Naive thymus-derived CD4-positive, alpha-beta T cell (primary cell): ENCODE data around the gene LYRM9. TPM values are rescaled to one million over a fixed set of nuclear protein-coding genes. Genes with fewer than 3 reads are reported as not detected.

Experiments used
- ATAC-seq: fragments of 150-1000 bp; cut with Tn5 transposase; 2 replicates; pipeline ENCODE4 v1.10.0; 2021; ENCODE audit warnings: mild to moderate bottlenecking, moderate library complexity
- CTCF ChIA-PET: fragments of 350-600 bp; sonication (Branson Sonifier 250); formaldehyde crosslinking; loops from one replicate; lab custom pipeline; 2021; ENCODE audit warnings: antibody characterized with exemption; lab: Charles Lee
- POLR2A ChIA-PET: fragments of 350-600 bp; sonication (Branson Sonifier 250); formaldehyde crosslinking; loops from one replicate; lab custom pipeline; 2021; ENCODE audit warnings: antibody characterized with exemption, inconsistent platforms; lab: Charles Lee
- DNase-seq, 9 donors: peaks; one replicate each; pipeline versions ENCODE4 v3.0.0 to v3.0.0-alpha.2; 2020 to 2022; ENCODE audit warnings: mixed read lengths in 1 of 9
- H3K27ac ChIP-seq: one replicate; pipeline ENCODE4 v1.7.0; 2013; ENCODE audit warnings: mild to moderate bottlenecking, low read depth, low read length, moderate library complexity
- H3K27me3 ChIP-seq, 2 donors: one replicate each; pipeline ENCODE4 v1.7.0; 2013; ENCODE audit warnings: low read length in 2 of 2, mild to moderate bottlenecking in 2 of 2, moderate library complexity in 2 of 2; ENCODE audit not compliant: control insufficient read depth in 2 of 2, insufficient read depth in 2 of 2
- H3K36me3 ChIP-seq, 3 experiments: 1 replicate in 2 of 3; 2 replicates in 1 of 3; pipeline ENCODE4 v1.7.0; 2013; ENCODE audit warnings: low read length in 3 of 3, mild to moderate bottlenecking in 3 of 3, moderate library complexity in 1 of 3; ENCODE audit not compliant: insufficient read depth in 3 of 3, control insufficient read depth in 2 of 3
- H3K4me1 ChIP-seq, 2 donors: one replicate each; pipeline ENCODE4 v1.7.0; 2013; ENCODE audit warnings: low read length in 2 of 2, mild to moderate bottlenecking in 2 of 2, moderate library complexity in 1 of 2; ENCODE audit not compliant: control insufficient read depth in 2 of 2, insufficient read depth in 2 of 2
- H3K4me3 ChIP-seq: 2 replicates; pipeline ENCODE4 v1.7.0; 2013; ENCODE audit warnings: mild to moderate bottlenecking, low read length
- H3K9me3 ChIP-seq, 3 experiments: 1 replicate in 2 of 3; 2 replicates in 1 of 3; pipeline ENCODE4 v1.7.0; 2013; ENCODE audit warnings: low read length in 3 of 3; ENCODE audit not compliant: control insufficient read depth in 2 of 3
- H3K27ac Mint-ChIP-seq, 9 donors: one replicate each; pipeline ENCODE4 v1.8.0; 2020 to 2022; ENCODE audit warnings: mixed read lengths in 9 of 9, mild to moderate bottlenecking in 8 of 9, moderate library complexity in 5 of 9, inconsistent platforms in 2 of 9
- H3K27me3 Mint-ChIP-seq, 5 donors: one replicate each; pipeline ENCODE4 v1.8.0; 2021 to 2022; ENCODE audit warnings: mixed read lengths in 5 of 5, mild to moderate bottlenecking in 1 of 5
- H3K36me3 Mint-ChIP-seq, 5 donors: one replicate each; pipeline ENCODE4 v1.8.0; 2020 to 2022; ENCODE audit warnings: mixed read lengths in 5 of 5, mild to moderate bottlenecking in 3 of 5, inconsistent platforms in 1 of 5
- H3K4me1 Mint-ChIP-seq, 7 donors: one replicate each; pipeline ENCODE4 v1.8.0; 2020 to 2022; ENCODE audit warnings: mixed read lengths in 7 of 7, mild to moderate bottlenecking in 3 of 7, inconsistent platforms in 1 of 7
- H3K4me3 Mint-ChIP-seq, 10 donors: one replicate each; pipeline ENCODE4 v1.8.0; 2020 to 2022; ENCODE audit warnings: mild to moderate bottlenecking in 10 of 10, mixed read lengths in 10 of 10, moderate library complexity in 6 of 10, inconsistent platforms in 2 of 10
- H3K9me3 Mint-ChIP-seq, 11 donors: one replicate each; pipeline ENCODE4 v1.8.0; 2020 to 2022; ENCODE audit warnings: mixed read lengths in 11 of 11, mild to moderate bottlenecking in 4 of 11, inconsistent platforms in 1 of 11, moderate library complexity in 1 of 11
- intact Hi-C, 2 donors: fragments of 100-400 bp; cut with micrococcal nuclease; formaldehyde crosslinking; loops; one replicate each; pipeline ENCODE4 v1.15.1; 2023
- polyA plus RNA-seq, 2 donors: library from polyadenylated mRNA; unstranded; fragments of 300-500 nt; fragmentation: Illumina TruSeq; gene quantifications; one replicate each; pipeline ENCODE4 v1.2.3, GENCODE V29; 2021
- total RNA-seq, 6 experiments: library from RNA in 5 of 6; stranded (reverse) in 5 of 6; gene quantifications; 1 replicate in 5 of 6; 2 replicates in 1 of 6; pipeline ENCODE4 v1.2.3 and lab custom pipeline; 2021 to 2026

LYRM9 gene
- 10 to 100 TPM in 4 of 5 experiments, 1 to 10 TPM in 1; 4.2 to 24.5 (median 14.0) TPM for total RNA-seq
- 10 to 100 TPM; 18.3 to 33.0 TPM for polyA plus RNA-seq
- 10.2 reads per million, percentile 36 among the genes with 10 or more reads in this experiment for total RNA-seq (lab: John Stamatoyannopoulos, UW)

DNA sequence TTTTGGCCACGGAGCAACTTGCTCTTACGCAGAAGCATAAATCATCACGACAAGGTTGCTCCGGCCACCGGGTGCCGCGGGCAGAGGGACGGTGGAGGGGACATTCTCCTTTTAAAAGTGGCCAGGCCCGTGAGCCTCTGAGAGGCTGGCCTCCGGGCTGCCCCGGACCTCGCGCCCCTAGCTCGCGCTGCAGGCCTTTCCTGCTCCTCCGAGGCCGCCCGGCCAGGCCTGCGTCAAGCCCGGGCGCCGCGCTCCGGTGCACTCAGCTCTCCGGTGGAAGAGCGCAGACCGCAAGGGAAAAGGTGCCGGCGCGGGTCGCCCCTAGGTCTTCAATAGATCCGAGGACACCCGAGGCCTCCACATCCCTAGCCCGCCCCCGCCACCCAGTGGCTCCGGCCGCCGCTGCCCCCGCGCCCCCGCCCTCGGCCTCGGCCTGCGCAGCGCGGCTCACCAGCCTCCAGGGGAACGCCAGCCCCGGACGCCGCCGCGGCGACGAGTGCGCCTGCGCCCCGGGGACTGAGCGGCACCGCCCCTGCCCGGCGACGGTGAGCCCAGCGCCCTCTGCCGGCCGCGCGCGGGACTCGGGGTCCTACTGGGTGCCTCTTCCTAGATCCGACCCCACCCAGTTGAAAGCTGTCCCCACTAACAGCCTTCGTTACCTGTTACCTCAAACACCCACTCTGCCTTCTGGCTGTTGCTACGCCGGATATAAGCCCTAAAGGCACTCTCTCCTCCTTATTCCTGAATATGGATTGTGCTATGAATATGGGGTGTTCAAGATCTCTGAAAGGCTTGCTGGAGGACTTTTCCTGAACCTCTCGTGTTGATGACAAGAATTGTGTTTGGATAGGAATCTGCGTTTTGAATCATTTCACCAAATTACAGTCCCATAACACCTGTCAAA, at the start of gene LYRM9:
TSS of gene LYRM9 (minus strand) at position 500 of the 904 bp plus-strand sequence. CDS start 10,671 bp downstream, outside the sequence.
- peaks cover 0 to 3% (median 0%) of the 10 kb centered on the region in 5 donors for H3K36me3 Mint-ChIP-seq
- Histone ChIP-seq H3K4me3 (peak within 1 kb of the TSS; percentile 80), H3K27ac (peak within 1 kb of the TSS; percentile 73), H3K9me3 (no peaks in the 10 kb centered on the region), H3K27me3 (no peaks in the 10 kb centered on the region), H3K4me1 (peaks cover 0 to 13% of the 10 kb centered on the region in 2 donors), H3K36me3 (no peaks in the 10 kb centered on the region)
- ChIA-PET CTCF (interaction anchor here (0.5 to 5.6 kb wide), 7 partner anchors 9 to 330 kb away, joined by 3 to 119 read pairs (median 4); no protein-coding TSS in a partner anchor), POLR2A (interaction anchor here (0.8 to 4.6 kb wide), 10 partner anchors 8 to 92 kb away, joined by 3 to 88 read pairs (median 4); no protein-coding TSS in a partner anchor)
- intact Hi-C loops = loop anchor here (1.0 to 10.0 kb wide), 10 partner anchors 14 to 752 kb away; partner anchors contain the start of genes WSB1 (in 2 of the 2), BLTP2 (in 1 of the 2), KSR1 (in 1 of the 2) and TMEM97 (in 1 of the 2)
- H3K9me3 Mint-ChIP-seq = no peaks in the 10 kb centered on the region
- peak within 1 kb of the TSS; percentile 69 to 89 (median 84) for H3K27ac Mint-ChIP-seq
- peak; percentile 87 to 99 (median 93) for DNase-seq
- peak; percentile 100 for ATAC-seq
- H3K4me3 Mint-ChIP-seq = peak within 1 kb of the TSS; percentile 76 to 95 (median 88)
- peaks cover 15 to 45% (median 19%) of the 10 kb centered on the region in 5 donors for H3K27me3 Mint-ChIP-seq
- H3K4me1 Mint-ChIP-seq = peaks cover 15 to 29% (median 26%) of the 10 kb centered on the region in 7 donors

DNA sequence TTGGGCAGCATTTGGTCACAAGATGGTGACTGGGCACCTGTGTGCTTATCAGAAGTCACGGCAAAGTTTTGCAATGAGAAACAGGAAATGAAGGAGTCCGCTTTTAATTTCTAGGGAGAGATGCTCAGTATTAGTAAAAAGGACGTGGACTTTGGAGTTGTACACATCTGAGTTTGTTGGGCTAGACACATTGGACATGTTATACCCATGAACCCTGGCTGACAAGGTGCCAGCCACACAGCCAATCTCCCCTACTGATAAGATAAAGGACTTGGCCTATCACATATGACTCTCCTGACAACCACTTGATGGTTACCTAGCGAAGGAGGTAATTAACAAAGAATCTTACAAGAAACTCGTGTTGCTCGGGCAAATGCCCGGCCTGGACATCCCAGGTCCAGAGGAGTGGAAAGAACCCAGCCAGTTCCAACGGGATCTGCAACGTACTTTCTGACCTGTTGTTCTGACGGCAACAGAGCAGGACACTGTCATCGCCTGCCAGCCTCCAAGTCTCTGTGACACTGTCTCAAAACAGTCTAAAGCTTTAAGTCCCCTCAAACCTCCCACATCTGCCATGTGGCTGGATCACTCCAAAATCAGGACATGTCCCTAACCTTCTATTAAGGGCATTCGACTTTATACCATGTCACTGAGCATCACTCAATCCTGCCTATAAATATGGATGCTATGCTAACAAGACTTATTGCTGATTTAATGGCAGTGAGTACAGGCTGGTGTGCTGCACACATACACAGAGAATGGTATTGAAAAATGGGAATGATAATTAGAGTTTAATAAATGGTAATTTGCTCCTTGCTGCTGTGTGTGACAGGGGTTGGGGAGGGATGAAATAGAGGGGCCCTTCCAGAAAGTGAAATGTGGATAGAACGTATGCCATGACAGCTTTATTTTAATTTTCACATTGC, 47.6 kb upstream of the LYRM9 start:
- Histone ChIP-seq H3K27me3 (no peaks in the 10 kb centered on the region), H3K36me3 (no peaks in the 10 kb centered on the region), H3K4me1 (no peaks in the 10 kb centered on the region), H3K27ac (no peak overlapping the region), H3K4me3 (no peak overlapping the region), H3K9me3 (no peaks in the 10 kb centered on the region)
- Mint-ChIP-seq H3K27ac (no peak overlapping the region), H3K4me1 (no peaks in the 10 kb centered on the region), H3K36me3 (no peaks in the 10 kb centered on the region), H3K4me3 (no peak overlapping the region), H3K9me3 (no peaks in the 10 kb centered on the region), H3K27me3 (peaks cover 1 to 23% (median 9%) of the 10 kb centered on the region in 5 donors)
- ChIA-PET CTCF (no interaction called here), POLR2A (no interaction called here)
- ATAC-seq (no peak), DNase-seq (no peak)
- intact Hi-C loops = no loop called here

DNA sequence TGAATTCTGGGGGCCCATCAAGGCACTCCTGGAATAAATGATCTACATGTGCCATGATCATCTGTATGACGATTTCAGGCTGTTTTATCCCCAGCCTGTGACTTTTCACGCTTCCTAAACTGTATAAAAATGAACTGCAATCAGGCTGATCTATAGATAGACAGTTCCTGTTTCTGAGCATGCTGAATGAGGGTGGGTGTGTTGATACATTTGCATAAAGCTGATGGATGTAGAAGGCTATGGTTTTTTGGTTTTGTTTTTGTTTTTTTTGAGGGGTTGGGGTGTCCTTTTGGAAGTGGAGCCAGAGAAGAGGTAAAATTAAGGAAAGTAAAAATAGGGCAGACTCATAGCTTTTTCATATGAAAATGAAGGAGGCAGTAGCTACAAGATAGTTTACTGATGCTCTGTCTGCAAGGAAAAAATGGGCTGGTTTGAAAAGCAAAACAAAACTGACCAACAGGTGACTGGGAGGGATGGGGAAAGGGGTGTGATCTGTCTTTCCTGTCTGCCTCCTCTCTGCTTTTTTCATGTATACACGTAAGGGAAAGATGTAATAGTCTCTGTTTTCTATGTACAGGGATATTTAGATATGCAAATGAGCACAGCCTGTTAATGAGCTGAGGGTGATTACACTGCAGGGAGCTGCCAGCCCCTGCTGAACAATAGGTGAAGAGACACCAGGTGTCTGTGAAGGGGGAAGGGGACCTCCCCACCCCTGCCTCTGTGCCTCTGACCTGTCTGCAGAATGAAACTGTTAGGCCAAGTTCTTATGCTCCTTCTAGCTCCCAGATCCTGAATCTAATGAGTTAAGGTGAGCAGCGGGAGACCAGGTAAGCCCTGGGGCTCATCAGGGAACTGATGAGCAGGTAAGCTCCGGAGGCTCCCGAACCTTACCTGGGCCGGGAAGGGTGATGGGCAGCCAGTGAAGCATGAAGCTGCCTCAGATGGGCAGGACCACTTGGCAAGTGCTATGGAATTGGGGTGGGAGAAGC, 46.6 kb upstream of the LYRM9 start:
- H3K4me3 Mint-ChIP-seq = no peak overlapping the region
- intact Hi-C loops = no loop called here
- DNase-seq = no peak
- Histone ChIP-seq H3K4me1 (no peaks in the 10 kb centered on the region), H3K36me3 (no peaks in the 10 kb centered on the region), H3K27ac (no peak overlapping the region), H3K4me3 (no peak overlapping the region), H3K27me3 (no peaks in the 10 kb centered on the region), H3K9me3 (no peaks in the 10 kb centered on the region)
- ATAC-seq = no peak
- CTCF ChIA-PET = no interaction called here
- H3K36me3 Mint-ChIP-seq = peaks cover 0 to under 1% (median 0%) of the 10 kb centered on the region in 5 donors
- peaks cover 0 to 2% (median 0%) of the 10 kb centered on the region in 11 donors for H3K9me3 Mint-ChIP-seq
- no peaks in the 10 kb centered on the region for H3K4me1 Mint-ChIP-seq
- H3K27me3 Mint-ChIP-seq = peaks cover 7 to 29% (median 19%) of the 10 kb centered on the region in 5 donors
- POLR2A ChIA-PET = no interaction called here
- no peak overlapping the region for H3K27ac Mint-ChIP-seq

GRCh38 chr17:27938864-27939263, 45.7 kb upstream of the LYRM9 start:
- H3K4me1 Mint-ChIP-seq = no peaks in the 10 kb centered on the region
- peaks cover 0 to 4% (median 0%) of the 10 kb centered on the region in 11 donors for H3K9me3 Mint-ChIP-seq
- POLR2A ChIA-PET = no interaction called here
- Histone ChIP-seq H3K4me1 (no peaks in the 10 kb centered on the region), H3K36me3 (no peaks in the 10 kb centered on the region), H3K9me3 (no peaks in the 10 kb centered on the region), H3K27me3 (no peaks in the 10 kb centered on the region), H3K27ac (no peak overlapping the region), H3K4me3 (no peak overlapping the region)
- CTCF ChIA-PET = no interaction called here
- no peak overlapping the region for H3K4me3 Mint-ChIP-seq
- intact Hi-C loops = no loop called here
- DNase-seq (no peak), ATAC-seq (no peak)
- no peak overlapping the region for H3K27ac Mint-ChIP-seq
- peaks cover 0 to 3% (median 0%) of the 10 kb centered on the region in 5 donors for H3K36me3 Mint-ChIP-seq
- H3K27me3 Mint-ChIP-seq = peaks cover 5 to 35% (median 24%) of the 10 kb centered on the region in 5 donors

GRCh38 chr17:27938241-27938640, 45.1 kb upstream of the LYRM9 start:
- Mint-ChIP-seq H3K9me3 (peaks cover 0 to 7% (median 0%) of the 10 kb centered on the region in 11 donors), H3K4me1 (no peaks in the 10 kb centered on the region), H3K27ac (no peak overlapping the region), H3K36me3 (peaks cover 0 to 3% (median 0%) of the 10 kb centered on the region in 5 donors), H3K4me3 (no peak overlapping the region), H3K27me3 (peaks cover 5 to 38% (median 24%) of the 10 kb centered on the region in 5 donors)
- Histone ChIP-seq H3K27me3 (no peaks in the 10 kb centered on the region), H3K4me1 (no peaks in the 10 kb centered on the region), H3K9me3 (no peaks in the 10 kb centered on the region), H3K27ac (no peak overlapping the region), H3K4me3 (no peak overlapping the region), H3K36me3 (no peaks in the 10 kb centered on the region)
- DNase-seq = no peak
- intact Hi-C loops = no loop called here
- ATAC-seq = no peak
- ChIA-PET POLR2A (no interaction called here), CTCF (no interaction called here)
